GM21717 (cell line): ENCODE data around the gene NUBP2.

Source experiments
- ATAC-seq: cut with Tn5 transposase; IDR thresholded peaks from one replicate; pipeline ENCODE4 v1.9.1; 2021; ENCODE audit warnings: mild to moderate bottlenecking, moderate library complexity; ENCODE audit not compliant: unreplicated experiment

NUBP2 gene

GRCh38 chr16:1800701-1801100 lies 17.9 kb downstream of the NUBP2 start:
- ATAC-seq = no peak

DNA sequence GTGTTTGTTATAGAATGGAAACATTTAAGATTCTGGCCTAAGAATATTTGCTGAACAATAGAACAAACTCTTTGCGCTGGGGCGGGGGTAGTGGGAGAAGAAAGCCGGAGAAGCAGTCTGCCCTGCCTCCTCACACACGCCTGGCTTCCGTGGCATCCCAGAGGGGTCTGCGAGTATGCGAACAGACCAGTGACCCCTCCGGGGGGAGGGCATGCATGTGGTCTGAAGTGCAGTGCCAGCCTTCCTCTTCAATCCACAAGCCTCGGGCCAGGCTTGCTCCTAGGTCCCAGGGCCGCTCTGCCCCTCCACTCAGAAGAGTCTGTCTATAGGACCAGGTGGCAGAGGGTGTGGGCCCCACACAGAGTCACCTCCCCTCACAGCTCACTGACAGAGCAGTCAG lies 24.9 kb downstream of the NUBP2 start:
- ATAC-seq = no peak

GRCh38 chr16:1808691-1809090 lies 25.9 kb downstream of the NUBP2 start:
- ATAC-seq = no peak

GRCh38 chr16:1809281-1809801 lies 26.6 kb downstream of the NUBP2 start:
- no peak for ATAC-seq

- no peak for ATAC-seq
Observed at GRCh38 chr16:1810106-1810505, 27.3 kb downstream of the NUBP2 start.

DNA sequence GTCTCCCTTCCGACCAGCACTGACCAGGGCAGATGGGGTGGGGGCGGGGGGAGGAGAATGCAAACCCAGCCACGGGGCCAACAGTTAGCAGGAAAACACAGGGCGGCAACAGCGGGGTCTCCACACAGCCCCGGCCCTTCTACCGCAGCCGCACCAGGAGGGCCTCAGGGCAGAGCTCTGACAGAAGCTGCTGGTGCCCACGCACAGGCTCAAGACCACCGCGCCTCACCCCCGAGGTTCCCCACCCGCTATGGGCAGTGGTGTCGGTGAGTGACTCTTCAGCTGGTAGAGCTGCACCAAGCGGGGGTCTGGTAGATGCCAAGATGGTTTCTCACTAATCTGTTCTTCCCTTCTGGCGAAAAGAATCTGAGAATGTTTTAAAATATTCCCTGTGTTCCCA lies 27.8 kb downstream of the NUBP2 start:
- ATAC-seq = no peak

DNA sequence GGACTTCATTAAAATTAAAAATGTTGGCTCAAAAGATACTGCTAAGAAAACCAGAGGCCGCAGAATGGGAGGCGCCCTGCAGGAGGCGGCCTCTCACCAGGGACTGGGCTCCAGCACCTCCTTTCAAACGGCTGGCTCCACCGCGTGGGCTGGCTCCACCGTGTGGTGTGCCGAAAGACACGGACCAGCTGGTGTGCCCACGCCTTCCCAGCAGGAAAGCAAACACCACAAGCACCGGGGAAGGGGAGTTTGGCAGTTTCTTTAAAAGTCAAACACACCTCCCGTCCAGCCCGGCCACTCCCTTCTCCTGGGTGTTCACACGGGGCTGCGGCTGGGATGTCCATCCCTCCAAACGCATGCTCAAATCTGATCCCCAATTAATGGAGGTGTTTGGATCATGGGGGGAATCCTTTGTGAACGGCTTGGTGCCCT lies 30.0 kb downstream of the NUBP2 start:
- ATAC-seq = no peak

DNA sequence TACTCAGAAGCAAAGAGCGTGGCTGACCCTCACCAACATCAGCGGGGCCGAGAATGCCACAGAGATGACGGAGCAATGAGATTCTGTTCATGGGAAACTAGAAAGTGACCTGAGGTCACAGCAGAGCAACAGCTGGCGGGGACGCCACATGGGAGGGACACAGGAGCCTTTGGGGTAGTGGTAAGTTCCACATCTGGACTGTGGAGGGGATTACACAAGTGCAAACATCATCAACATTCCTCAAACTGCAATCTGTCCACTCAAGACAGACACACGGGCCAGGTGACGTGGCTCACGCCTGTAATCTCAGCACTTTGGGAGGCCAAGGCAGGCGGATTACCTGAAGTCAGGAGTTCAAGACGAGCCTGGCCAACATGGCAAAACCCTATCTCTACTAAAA lies 32.7 kb downstream of the NUBP2 start:
- no peak for ATAC-seq

GRCh38 chr16:1816396-1817275 lies 33.9 kb downstream of the NUBP2 start:
- ATAC-seq = no peak

DNA sequence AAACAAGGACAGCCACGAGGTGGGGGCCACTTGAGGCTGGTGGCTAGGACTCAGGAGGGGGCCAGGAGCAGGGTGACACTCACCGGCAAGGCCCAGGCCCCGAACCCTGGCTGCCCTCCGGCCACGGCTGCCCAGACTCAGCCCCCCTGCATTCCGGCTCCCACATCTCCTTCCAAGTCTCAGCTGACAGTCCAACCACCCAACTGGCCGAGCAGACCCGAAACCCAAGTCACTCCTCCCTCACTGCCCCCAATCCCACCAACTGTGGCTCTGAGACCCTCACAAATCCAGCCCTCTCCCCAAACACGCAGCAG lies 34.5 kb downstream of the NUBP2 start:
- ATAC-seq = no peak

- ATAC-seq = no peak
Observed at GRCh38 chr16:1817716-1818115, 35.0 kb downstream of the NUBP2 start.

GRCh38 chr16:1818204-1818872 lies 35.6 kb downstream of the NUBP2 start:
- no peak for ATAC-seq

- no peak for ATAC-seq
Observed at GRCh38 chr16:1818873-1819525, 36.2 kb downstream of the NUBP2 start.

- no peak for ATAC-seq
Observed at GRCh38 chr16:1819611-1820010, 36.9 kb downstream of the NUBP2 start.

- no peak for ATAC-seq
Observed at GRCh38 chr16:1820096-1820945, 37.6 kb downstream of the NUBP2 start.

- no peak for ATAC-seq
Observed at GRCh38 chr16:1820946-1821290, 38.2 kb downstream of the NUBP2 start.

DNA sequence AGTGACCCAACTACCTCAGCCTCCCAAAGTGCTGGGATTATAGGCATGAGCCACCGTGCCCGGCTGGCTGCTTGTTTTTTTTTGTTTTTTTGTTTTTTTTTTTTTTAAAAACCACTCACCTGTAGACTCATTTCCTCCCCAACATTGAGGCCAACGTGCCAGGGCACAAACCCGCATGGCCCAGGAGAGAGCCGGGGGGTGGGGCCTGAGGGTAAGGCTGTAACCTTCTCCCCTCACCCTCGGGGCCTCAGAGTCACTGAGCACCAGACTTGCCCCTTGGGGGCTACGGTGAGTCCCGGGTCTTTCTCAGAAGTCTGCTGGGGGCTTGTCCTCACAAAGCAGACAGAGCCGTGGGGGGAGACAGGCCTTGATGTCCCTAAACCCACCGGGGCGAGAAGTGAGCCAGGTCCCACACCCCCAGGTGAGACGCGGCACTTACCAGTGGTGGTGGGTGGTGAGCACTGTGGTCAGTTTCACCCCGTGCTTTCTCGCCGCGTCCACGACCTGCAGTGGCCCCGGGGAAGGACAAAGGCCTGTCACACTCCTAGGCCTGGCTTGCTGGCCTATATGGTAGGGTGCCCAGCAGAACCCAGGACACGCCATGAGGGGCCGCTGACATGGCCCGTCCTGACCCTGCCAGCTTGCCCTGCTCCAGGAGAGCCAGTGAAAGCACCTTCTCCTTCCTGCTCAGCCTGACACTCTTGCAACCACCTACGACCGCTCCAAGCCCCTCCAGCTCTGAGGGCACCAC lies 39.3 kb downstream of the NUBP2 start:
- ATAC-seq = no peak

- no peak for ATAC-seq
Observed at GRCh38 chr16:1822801-1823200, 40.0 kb downstream of the NUBP2 start.

- ATAC-seq = no peak
Observed at GRCh38 chr16:1823821-1824220, 41.1 kb downstream of the NUBP2 start.

DNA sequence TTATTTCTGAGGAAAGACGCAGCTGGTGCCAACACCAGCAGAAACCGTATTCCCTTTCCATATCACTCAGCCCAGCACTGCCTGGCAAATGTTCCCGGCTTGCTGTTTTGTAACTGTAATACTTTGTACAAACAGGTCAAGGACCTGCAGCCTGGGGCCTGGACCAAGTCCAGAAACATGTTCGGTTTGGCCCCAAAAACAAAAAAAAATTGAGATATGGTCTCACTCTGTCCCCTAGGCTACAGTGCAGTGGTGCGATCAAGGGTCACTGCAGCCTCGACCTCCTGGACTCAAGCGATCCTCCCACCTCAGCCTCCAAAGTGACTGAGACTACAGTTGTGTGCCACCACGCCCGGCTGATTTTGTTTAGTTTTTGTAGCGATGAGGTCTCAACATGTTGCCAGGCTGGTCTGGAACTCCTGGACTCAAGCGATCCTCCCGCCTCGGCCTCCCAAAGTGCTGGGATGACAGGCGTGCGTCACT lies 42.7 kb downstream of the NUBP2 start:
- ATAC-seq = no peak
